ENCODE results near the gene SATL1.
"Not testable (repeated sequence)": the region's sequence is repeated elsewhere in the genome, so short reads cannot be mapped to it uniquely, and the experiment has no call there.

Gene SATL1

GRCh38 chrX:85243761-85244449, at the start of gene SATL1, which contains the start of gene ZNF711:
TSS of gene SATL1 (minus strand) at chrX:85243779. CDS start at chrX:85108968, 134,811 bp downstream.
TSS of gene ZNF711 (plus strand) at chrX:85243991. CDS start at chrX:85247573, 3,582 bp downstream.
- DNase-seq (ENCODE audit: low read depth in 3 of 3), result no peak

GRCh38 chrX:85288992-85289723, 45.6 kb upstream of the SATL1 start:
- no peak for DNase-seq (ENCODE audit: low read depth in 3 of 3)

DNA sequence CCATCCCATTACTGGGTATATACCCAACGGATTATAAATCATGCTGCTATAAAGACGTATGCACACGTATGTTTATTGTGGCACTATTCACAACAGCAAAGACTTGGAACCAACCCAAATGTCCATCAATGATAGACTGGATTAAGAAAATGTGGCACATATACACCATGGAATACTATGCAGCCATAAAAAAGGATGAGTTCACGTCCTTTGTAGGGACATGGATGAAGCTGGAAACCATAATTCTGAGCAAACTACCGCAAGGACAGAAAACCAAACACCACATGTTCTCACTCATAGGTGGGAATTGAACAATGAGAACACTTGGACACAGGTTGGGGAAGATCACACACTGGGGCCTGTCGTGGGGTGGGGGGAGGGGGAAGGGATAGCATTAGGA, 41.7 kb upstream of the SATL1 start:
- not testable (repeated sequence) for DNase-seq (ENCODE audit: low read depth in 3 of 3)

DNA sequence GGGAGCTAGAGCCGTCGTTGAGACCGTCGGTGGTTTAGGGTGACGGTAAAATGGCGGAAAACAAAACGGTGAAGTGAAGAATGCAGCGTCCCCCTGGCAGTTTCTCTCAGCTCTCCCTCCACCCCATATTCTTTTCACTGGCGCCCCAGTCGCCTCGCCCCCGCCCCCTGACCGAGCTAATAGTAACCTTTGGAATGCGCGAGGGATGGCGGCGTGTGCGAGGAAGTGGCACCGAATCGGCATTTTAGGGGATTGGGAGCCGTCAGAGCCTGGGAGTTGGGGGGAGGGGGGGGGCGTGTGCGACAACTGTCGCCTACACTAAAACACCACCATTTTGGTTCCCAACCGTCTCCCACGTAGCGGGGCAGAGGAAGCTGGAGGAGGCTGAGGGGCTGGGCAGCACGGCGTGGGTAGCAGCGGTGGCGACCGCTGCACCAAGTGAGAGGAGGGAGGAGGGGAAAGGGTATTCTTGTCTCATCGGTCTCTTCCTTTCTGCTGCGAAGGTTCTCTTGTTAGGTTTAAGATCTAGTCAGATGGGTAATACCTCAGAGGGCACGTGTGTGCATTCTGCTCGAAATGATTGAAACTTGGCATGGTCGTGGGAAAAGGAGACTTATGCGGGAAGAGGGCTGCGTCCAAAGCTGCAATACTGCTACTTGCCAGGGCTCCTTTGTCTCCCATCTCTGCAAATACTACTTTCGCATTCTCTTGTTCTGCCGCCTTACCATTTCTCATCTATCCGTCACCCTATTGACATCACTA, 1.1 kb upstream of the SATL1 start:
- DNase-seq (ENCODE audit: low read depth in 3 of 3), result no peak

DNA sequence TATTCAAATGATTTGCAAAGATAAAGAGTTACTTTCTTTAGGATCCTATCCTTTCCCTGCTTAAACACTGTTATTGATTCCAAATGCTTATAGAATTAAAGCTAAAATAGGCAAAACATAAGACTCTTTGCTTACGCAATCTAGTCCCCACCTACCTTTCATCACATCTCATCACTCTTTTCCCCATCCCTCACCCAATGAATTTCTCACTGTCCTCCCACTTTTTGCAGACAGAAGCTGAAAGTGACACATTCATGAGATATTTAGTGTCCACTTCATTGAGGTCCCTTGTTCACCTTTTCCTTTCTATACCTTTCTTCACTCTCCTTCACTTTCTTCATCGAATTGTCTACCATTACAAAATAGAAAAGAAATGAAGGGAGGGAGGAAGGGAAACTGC, 424 bp downstream of the SATL1 start:
- no peak for DNase-seq (ENCODE audit: low read depth in 3 of 3)

GRCh38 chrX:85223359-85223758, 20.2 kb downstream of the SATL1 start:
- no peak for DNase-seq (ENCODE audit: low read depth in 3 of 3)

DNA sequence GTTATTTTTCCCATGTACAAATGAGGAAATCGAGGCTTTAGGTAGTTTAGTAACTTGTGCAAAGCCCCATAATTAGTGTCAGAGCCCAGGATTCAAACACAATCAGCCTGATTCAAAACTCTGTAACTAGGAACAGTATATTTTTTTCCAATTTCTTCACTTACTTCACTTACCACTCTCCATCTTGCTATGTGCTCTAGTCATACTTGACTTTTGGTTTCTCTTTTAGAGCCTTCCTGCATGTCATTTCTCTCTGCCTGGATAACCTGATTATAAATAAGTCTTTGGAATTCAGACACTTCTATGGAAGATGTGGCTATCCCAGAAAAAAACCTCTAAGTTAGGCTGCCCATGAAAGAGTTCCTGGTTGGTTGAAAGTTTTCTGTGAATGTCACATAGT, 22.2 kb downstream of the SATL1 start:
- DNase-seq (ENCODE audit: low read depth in 3 of 3), result no peak

DNA sequence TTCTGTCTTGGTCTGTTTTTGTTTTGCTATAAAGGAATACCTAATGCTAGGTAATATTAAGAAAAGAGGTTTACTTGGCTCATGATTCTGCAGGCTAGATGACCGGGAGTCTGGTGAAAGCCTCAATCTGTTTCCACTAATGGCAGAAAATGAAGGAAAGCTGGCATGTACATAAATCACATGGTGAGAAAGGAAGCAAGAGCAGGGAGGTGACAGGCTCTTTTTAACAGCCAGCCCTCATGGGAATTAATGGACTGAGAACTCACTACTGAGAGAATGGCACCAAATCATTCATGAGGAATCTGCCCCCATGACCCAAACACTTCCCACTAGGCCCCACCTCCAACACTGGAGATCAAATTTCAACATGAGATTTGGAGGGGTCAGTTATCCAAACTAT, 27.6 kb downstream of the SATL1 start:
- DNase-seq (ENCODE audit: low read depth in 3 of 3), result no peak

- no peak for DNase-seq (ENCODE audit: low read depth in 3 of 3)
These were observed 29.6 kb downstream of the SATL1 start for GRCh38 chrX:85213792-85214530.

DNA sequence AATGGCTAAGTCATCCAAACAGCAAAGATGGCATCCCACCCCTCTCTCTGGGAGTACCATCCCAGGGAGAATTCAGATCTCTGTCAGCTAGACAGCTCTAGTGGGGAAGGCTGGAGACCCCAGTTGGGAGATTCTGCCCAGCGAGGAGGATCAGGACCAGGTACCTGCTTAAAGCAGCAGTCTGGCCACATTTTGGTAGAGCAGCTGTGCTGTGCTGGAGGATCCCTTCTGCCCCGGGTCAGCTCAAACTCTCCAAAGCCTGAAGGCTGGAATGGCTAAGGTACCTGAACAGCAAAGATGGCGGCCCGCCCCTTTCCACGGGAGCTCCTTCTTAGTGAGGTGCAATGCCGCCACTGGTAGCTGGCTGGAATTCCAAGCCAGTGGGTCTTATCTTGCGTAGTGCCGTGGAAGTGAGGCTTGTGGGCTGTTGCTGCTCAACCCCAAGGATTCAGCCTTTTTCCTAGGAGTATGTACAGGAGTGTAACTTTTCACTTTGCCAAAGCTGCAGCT, 40.1 kb downstream of the SATL1 start:
- no peak for DNase-seq (ENCODE audit: low read depth in 3 of 3)

- no peak for DNase-seq (ENCODE audit: low read depth in 3 of 3)
These were observed 47.3 kb downstream of the SATL1 start for GRCh38 chrX:85196319-85196718.

DNA sequence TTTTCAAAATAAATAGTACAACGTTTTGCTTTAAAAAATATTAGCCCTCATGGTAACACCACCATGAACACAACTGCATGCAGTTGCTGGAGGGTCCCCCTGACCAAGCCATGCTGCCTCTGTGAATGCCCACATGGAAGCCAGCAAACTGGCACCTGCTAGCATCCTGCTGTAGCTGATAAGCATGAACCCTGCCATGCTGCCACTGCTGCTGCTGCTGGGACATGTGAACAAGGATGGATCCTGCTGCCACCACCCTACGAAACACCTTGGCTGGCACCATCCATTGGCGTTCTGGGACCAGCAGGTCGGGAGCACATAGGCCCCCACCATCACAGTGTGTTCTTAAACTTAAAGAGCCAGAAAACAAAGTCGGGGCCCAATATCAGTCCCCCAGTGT, 83.9 kb downstream of the SATL1 start:
- DNase-seq (ENCODE audit: low read depth in 3 of 3), result no peak

DNA sequence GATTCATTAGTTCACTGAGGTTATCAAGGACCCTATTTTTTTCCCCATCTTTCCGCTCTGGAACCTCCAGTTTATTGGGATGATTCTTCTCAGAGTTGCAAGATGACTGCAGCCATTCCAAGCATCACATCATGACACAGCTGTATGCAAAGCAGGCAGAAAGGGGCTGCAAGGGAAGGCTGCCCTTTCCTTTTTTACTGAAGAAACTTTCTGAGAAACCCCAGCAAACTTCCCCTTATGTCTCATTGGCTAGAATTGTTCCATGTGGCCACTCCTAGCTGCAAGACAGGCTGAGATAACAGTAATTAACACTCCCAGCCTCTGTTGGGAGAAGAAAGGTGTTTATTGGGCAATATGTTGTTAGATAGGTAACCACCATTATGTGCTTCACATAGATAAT, 102.6 kb downstream of the SATL1 start:
- DNase-seq (ENCODE audit: low read depth in 3 of 3), result no peak

DNA sequence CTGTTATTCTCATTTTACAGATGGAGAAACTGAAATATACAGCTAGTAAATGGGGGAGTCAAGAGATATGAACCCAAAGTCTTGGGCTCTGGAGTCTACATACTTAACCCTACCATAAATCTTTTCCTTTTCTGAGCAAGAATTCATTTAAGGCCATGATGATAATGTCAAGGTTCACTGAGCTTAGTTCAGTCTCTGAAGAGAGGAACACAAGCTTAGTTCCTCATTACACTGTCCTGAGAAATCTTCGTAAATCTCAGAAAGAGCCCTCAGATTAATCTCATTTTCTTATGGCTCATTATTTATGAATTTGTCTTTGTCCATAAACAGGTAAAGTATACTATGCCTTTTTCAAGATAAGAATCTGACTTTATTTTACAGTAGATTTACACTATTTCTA, 104.2 kb downstream of the SATL1 start:
- DNase-seq (ENCODE audit: low read depth in 3 of 3), result no peak

GRCh38 chrX:85136409-85136808, 107.2 kb downstream of the SATL1 start:
- DNase-seq (ENCODE audit: low read depth in 3 of 3), result no peak

GRCh38 chrX:85115252-85115651, 128.3 kb downstream of the SATL1 start:
- DNase-seq (ENCODE audit: low read depth in 3 of 3), result no peak

DNA sequence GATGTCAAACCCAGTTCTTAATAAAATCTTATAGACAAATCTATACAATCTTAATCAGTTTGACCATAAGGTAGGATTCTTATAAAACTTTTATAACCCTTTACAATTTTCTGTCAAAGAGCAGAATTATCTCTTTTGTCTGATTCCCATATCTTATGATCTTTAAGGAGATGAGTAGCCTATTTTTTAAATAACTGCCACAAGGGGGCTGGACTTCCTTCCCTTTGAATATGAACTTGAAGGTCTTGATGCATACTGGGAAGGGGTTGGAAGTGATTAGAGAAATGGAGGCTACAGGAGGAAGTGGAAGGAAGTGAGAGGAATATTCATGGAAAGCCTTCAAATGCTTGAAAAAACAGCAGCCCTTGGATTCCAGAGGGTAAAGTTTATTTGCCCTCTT, 128.8 kb downstream of the SATL1 start:
- DNase-seq (ENCODE audit: low read depth in 3 of 3), result no peak

GRCh38 chrX:85114171-85114570, 129.4 kb downstream of the SATL1 start:
- DNase-seq (ENCODE audit: low read depth in 3 of 3), result no peak

DNA sequence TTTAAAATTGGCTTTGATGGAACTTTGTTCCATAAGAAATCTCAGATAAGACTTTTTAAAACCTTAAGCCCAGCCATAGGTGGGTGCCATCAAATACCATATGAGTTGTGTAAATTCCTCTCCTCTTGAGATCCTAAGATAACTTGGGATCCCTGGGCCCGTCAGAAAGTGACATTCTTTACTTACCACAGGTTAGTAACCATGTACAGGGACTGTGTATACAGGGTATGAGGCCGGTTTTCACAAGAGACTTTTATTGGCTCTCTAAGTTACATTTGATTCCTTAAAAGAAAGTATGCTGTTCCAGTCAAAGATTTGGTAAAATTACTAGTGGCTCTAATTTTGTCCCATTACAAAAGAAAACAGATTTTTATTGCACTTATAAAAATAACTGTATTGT, 129.8 kb downstream of the SATL1 start:
- DNase-seq (ENCODE audit: low read depth in 3 of 3), result no peak

DNA sequence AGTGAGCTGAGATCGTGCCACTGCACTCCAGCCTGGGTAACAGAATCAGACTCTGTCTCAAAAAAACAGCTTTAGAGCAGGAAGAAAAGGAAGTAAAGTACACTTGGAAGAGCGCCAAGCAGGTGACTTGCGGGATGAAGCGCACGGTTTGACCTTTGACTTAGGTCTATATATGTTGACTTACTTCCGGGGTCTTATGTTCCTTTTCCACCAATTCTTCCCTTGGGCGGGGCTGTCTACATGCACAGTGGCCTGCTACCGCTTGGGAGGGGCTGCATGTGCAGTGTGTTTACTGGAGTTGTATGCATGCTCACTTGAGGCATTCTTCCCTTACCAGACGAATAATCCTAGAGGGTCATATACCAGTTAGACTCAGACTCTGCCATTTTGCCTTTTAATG, 131.3 kb downstream of the SATL1 start:
- DNase-seq (ENCODE audit: low read depth in 3 of 3), result no peak

DNA sequence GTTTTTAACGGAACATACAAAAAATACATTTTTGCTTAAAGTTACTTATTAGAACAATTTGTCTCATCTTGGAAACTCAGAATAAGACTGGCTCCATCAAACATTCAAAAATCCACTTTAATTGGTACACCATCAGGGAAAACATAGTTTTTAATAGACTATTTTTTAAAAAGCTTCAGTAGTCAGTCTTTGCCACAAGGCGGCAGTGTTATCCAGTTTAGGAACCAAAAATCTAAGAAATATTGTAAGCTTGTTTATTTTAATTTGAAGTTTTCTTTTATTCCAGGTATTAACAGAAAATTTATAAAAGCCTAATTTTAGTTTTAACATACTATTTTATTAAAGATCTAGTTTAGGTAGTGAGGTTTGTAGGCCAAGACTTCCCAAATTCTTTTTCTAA, 132.2 kb downstream of the SATL1 start:
- DNase-seq (ENCODE audit: low read depth in 3 of 3), result no peak

- DNase-seq (ENCODE audit: low read depth in 3 of 3), result no peak
These were observed 134.3 kb downstream of the SATL1 start for GRCh38 chrX:85109235-85109634.
